ENCODE results near the gene RBM26. TPM values are rescaled to one million over a fixed set of nuclear protein-coding genes. Genes with fewer than 3 reads are reported as not detected.
A peak's percentile ranks its signal among the peaks of the same experiment; 100 is the strongest.

Gene RBM26
- total RNA-seq, 2 donors from 2014 or later = 69.4 to 71.1 TPM

GRCh38 chr13:79401259-79402070 lies 4.6 kb downstream of the RBM26 start:
- ATAC-seq (peak in 1 of 2 donors; percentile 34), DNase-seq (ENCODE audit: low spot score in 2 of 2) (no peak)
- Mint-ChIP-seq H3K36me3 (peaks cover 18 to 38% of the 10 kb centered on the region in 2 donors), H3K9me3 (no peaks in the 10 kb centered on the region), H3K27ac (peak overlapping the region in 1 of 2 donors; percentile 32)

- Mint-ChIP-seq H3K36me3 (peaks cover 25 to 64% of the 10 kb centered on the region in 2 donors), H3K9me3 (peaks cover 4 to 11% of the 10 kb centered on the region in 2 donors), H3K27ac (no peak overlapping the region)
- no peak for DNase-seq (ENCODE audit: low spot score in 2 of 2)
- ATAC-seq = peak; percentile 28 to 45
Observed at GRCh38 chr13:79398915-79399314, 7.1 kb downstream of the RBM26 start.

- DNase-seq (ENCODE audit: low spot score in 2 of 2) = no peak
- peaks cover 25 to 67% of the 10 kb centered on the region in 2 donors for H3K36me3 Mint-ChIP-seq
- no peak overlapping the region for H3K27ac Mint-ChIP-seq
- peaks cover 4 to 11% of the 10 kb centered on the region in 2 donors for H3K9me3 Mint-ChIP-seq
- no peak for ATAC-seq
Observed at GRCh38 chr13:79398127-79398526, 7.9 kb downstream of the RBM26 start.

- H3K36me3 Mint-ChIP-seq = peaks cover 25 to 63% of the 10 kb centered on the region in 2 donors
- H3K27ac Mint-ChIP-seq = no peak overlapping the region
- DNase-seq (ENCODE audit: low spot score in 2 of 2) (no peak), ATAC-seq (no peak)
- peaks cover 4 to 11% of the 10 kb centered on the region in 2 donors for H3K9me3 Mint-ChIP-seq
Observed at GRCh38 chr13:79395881-79396280, 10.2 kb downstream of the RBM26 start.

GRCh38 chr13:79393564-79394249 lies 12.3 kb downstream of the RBM26 start:
- H3K36me3 Mint-ChIP-seq = peaks cover 21 to 46% of the 10 kb centered on the region in 2 donors
- ATAC-seq (peak in 1 of 2 donors; percentile 7), DNase-seq (ENCODE audit: low spot score in 2 of 2) (no peak)
- H3K9me3 Mint-ChIP-seq = peaks cover 4 to 11% of the 10 kb centered on the region in 2 donors
- peak overlapping the region; percentile 81 to 92 for H3K27ac Mint-ChIP-seq

- ATAC-seq (peak; percentile 95 to 97), DNase-seq (ENCODE audit: low spot score in 2 of 2) (peak in 1 of 2 donors; percentile 23)
- Mint-ChIP-seq H3K36me3 (peaks cover 20 to 46% of the 10 kb centered on the region in 2 donors), H3K27ac (peak overlapping the region; percentile 81 to 92), H3K9me3 (peaks cover 4 to 11% of the 10 kb centered on the region in 2 donors)
Observed at GRCh38 chr13:79392882-79393563, 13.0 kb downstream of the RBM26 start.

- ATAC-seq = no peak
- Mint-ChIP-seq H3K9me3 (no peaks in the 10 kb centered on the region), H3K36me3 (peaks cover 0 to 10% of the 10 kb centered on the region in 2 donors), H3K27ac (no peak overlapping the region)
- DNase-seq (ENCODE audit: low spot score in 2 of 2) = no peak
Observed at GRCh38 chr13:79389026-79389425, 17.0 kb downstream of the RBM26 start.

- no peak for DNase-seq (ENCODE audit: low spot score in 2 of 2)
- Mint-ChIP-seq H3K27ac (peak overlapping the region in 1 of 2 donors; percentile 61), H3K36me3 (peaks cover 0 to 12% of the 10 kb centered on the region in 2 donors), H3K9me3 (no peaks in the 10 kb centered on the region)
- ATAC-seq = no peak
Observed at GRCh38 chr13:79387853-79388252, 18.2 kb downstream of the RBM26 start.

- peak; percentile 81 for ATAC-seq
- H3K36me3 Mint-ChIP-seq = peaks cover 0 to 12% of the 10 kb centered on the region in 2 donors
- H3K27ac Mint-ChIP-seq = peak overlapping the region in 1 of 2 donors; percentile 73
- H3K9me3 Mint-ChIP-seq = no peaks in the 10 kb centered on the region
- DNase-seq (ENCODE audit: low spot score in 2 of 2) = no peak
Observed at GRCh38 chr13:79386125-79386826, 19.8 kb downstream of the RBM26 start.

- DNase-seq (ENCODE audit: low spot score in 2 of 2) = peak; percentile 34 to 60
- H3K36me3 Mint-ChIP-seq = peaks cover 0 to 12% of the 10 kb centered on the region in 2 donors
- peak overlapping the region in 1 of 2 donors; percentile 73 for H3K27ac Mint-ChIP-seq
- no peaks in the 10 kb centered on the region for H3K9me3 Mint-ChIP-seq
- peak; percentile 79 to 92 for ATAC-seq
Observed at GRCh38 chr13:79385694-79386093, 20.4 kb downstream of the RBM26 start.

GRCh38 chr13:79384022-79384610 lies 21.9 kb downstream of the RBM26 start:
- peaks cover 0 to 12% of the 10 kb centered on the region in 2 donors for H3K36me3 Mint-ChIP-seq
- ATAC-seq = no peak

GRCh38 chr13:79382545-79383275 lies 23.3 kb downstream of the RBM26 start:
- ATAC-seq (no peak), DNase-seq (ENCODE audit: low spot score in 2 of 2) (no peak)
- Mint-ChIP-seq H3K27ac (no peak overlapping the region), H3K36me3 (peaks cover 0 to 6% of the 10 kb centered on the region in 2 donors), H3K9me3 (no peaks in the 10 kb centered on the region)

More at GRCh38 chr13:79384022-79384610, 21.9 kb downstream of the RBM26 start:
- H3K9me3 Mint-ChIP-seq = no peaks in the 10 kb centered on the region
- no peak for DNase-seq (ENCODE audit: low spot score in 2 of 2)
- H3K27ac Mint-ChIP-seq = no peak overlapping the region

- DNase-seq (ENCODE audit: low spot score in 2 of 2) (no peak), ATAC-seq (no peak)
- H3K27ac Mint-ChIP-seq = no peak overlapping the region
- no peaks in the 10 kb centered on the region for H3K9me3 Mint-ChIP-seq
- H3K36me3 Mint-ChIP-seq = peaks cover 0 to 13% of the 10 kb centered on the region in 2 donors
Observed at GRCh38 chr13:79380997-79381396, 25.1 kb downstream of the RBM26 start.

- Mint-ChIP-seq H3K9me3 (no peaks in the 10 kb centered on the region), H3K27ac (no peak overlapping the region), H3K36me3 (peaks cover 0 to 13% of the 10 kb centered on the region in 2 donors)
- ATAC-seq = no peak
- DNase-seq (ENCODE audit: low spot score in 2 of 2) = no peak
Observed at GRCh38 chr13:79379274-79379673, 26.8 kb downstream of the RBM26 start.

- Mint-ChIP-seq H3K36me3 (peaks cover 0 to 7% of the 10 kb centered on the region in 2 donors), H3K27ac (no peak overlapping the region), H3K9me3 (no peaks in the 10 kb centered on the region)
- no peak for ATAC-seq
- no peak for DNase-seq (ENCODE audit: low spot score in 2 of 2)
Observed at GRCh38 chr13:79376843-79377242, 29.2 kb downstream of the RBM26 start.
